Midbrain (tissue), 1 donor: Measurements from ENCODE around the gene GZMA.
A peak's percentile ranks its signal among the peaks of the same experiment; 100 is the strongest.
"Not testable (repeated sequence)": the region's sequence is repeated elsewhere in the genome, so short reads cannot be mapped to it uniquely, and the experiment has no call there.

Source experiments
- DNase-seq: peaks from one replicate; lab custom pipeline; 2025; lab: John Stamatoyannopoulos, UW

GZMA gene

GRCh38 chr5:55102348-55102747 lies at the start of gene GZMA:
GZMA (plus strand) TSS chr5:55102646; CDS start chr5:55102683, 37 bp downstream.
- DNase-seq: no peak

GRCh38 chr5:55055183-55055582 lies 47.3 kb upstream of the GZMA start:
- no peak for DNase-seq

- DNase-seq: no peak
These were observed 40.2 kb upstream of the GZMA start for GRCh38 chr5:55062039-55062779.

- DNase-seq: no peak
These were observed 39.1 kb upstream of the GZMA start for GRCh38 chr5:55063220-55063863.

- no peak for DNase-seq
These were observed 38.5 kb upstream of the GZMA start for GRCh38 chr5:55063899-55064298.

GRCh38 chr5:55064523-55064922 lies 37.9 kb upstream of the GZMA start:
- no peak for DNase-seq

GRCh38 chr5:55066277-55066676 lies 36.2 kb upstream of the GZMA start:
- no peak for DNase-seq

GRCh38 chr5:55070968-55071367 lies 31.5 kb upstream of the GZMA start:
- DNase-seq: no peak

- no peak for DNase-seq
These were observed 31.0 kb upstream of the GZMA start for GRCh38 chr5:55071413-55071812.

GRCh38 chr5:55072666-55073065 lies 29.8 kb upstream of the GZMA start:
- DNase-seq: no peak

- DNase-seq: no peak
These were observed 29.2 kb upstream of the GZMA start for GRCh38 chr5:55073211-55073610.

GRCh38 chr5:55081541-55081940 lies 20.9 kb upstream of the GZMA start:
- DNase-seq: peak; percentile 0

- not testable (repeated sequence) for DNase-seq
These were observed 13.1 kb upstream of the GZMA start for GRCh38 chr5:55089301-55089700.

GRCh38 chr5:55091011-55091410 lies 11.4 kb upstream of the GZMA start:
- not testable (repeated sequence) for DNase-seq

- no peak for DNase-seq
These were observed 6.3 kb upstream of the GZMA start for GRCh38 chr5:55096182-55096581.

GRCh38 chr5:55096861-55097260 lies 5.6 kb upstream of the GZMA start:
- no peak for DNase-seq

- not testable (repeated sequence) for DNase-seq
These were observed 1.3 kb upstream of the GZMA start for GRCh38 chr5:55101148-55101547.

- DNase-seq: no peak
These were observed 730 bp upstream of the GZMA start for GRCh38 chr5:55101556-55102276.

- no peak for DNase-seq
These were observed 1.8 kb downstream of the GZMA start for GRCh38 chr5:55104036-55104772.

GRCh38 chr5:55104946-55105701 lies 2.7 kb downstream of the GZMA start:
- DNase-seq: no peak

GRCh38 chr5:55105976-55106375 lies 3.5 kb downstream of the GZMA start:
- not testable (repeated sequence) for DNase-seq
